DMS 273 (cell line): ENCODE measurements around the gene VWA8.
"Not testable (repeated sequence)": the region's sequence is repeated elsewhere in the genome, so short reads cannot be mapped to it uniquely, and the experiment has no call there.

Experiments
- DNase-seq: peaks from one replicate; lab custom pipeline; 2025; ENCODE audit not compliant: unreplicated experiment; lab: John Stamatoyannopoulos, UW

Gene VWA8

GRCh38 chr13:41751734-41752445 lies 209.0 kb downstream of the VWA8 start:
- no peak for DNase-seq

- DNase-seq = no peak
Measured at GRCh38 chr13:41751277-41751676, 209.6 kb downstream of the VWA8 start.

- no peak for DNase-seq
Measured at GRCh38 chr13:41746259-41746658, 214.7 kb downstream of the VWA8 start.

GRCh38 chr13:41745496-41745895 lies 215.4 kb downstream of the VWA8 start:
- not testable (repeated sequence) for DNase-seq

DNA sequence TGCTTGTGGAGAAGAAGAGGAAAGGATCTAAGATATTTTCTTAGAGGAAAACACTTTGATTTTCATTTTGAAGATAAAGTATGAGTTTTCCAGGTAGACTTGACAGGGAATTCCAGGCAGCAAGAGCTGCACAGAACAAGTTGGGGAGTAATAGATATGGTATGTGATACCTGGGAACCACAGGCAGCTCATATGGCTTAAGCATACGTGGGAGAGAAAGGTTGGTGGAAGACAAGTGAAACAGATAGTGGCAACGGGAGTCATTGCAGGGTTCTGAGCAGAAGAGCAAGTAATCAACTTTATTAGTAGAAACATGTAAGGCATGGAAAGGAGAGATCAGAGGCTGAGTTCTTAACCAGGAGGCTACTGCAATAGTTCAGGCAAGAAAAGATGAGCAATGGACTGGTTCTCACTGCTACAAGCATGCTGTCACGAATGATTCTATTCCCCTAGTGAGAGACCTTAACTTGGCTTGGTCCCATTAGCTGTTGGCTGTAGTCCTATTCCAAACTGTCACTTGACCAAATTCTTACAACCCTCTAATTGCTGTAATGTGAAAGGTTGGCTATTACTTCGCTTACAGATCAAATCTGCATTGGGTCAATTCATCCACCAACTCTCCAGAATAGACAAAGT lies 217.9 kb downstream of the VWA8 start:
- DNase-seq = no peak

GRCh38 chr13:41740479-41740878 lies 220.4 kb downstream of the VWA8 start:
- DNase-seq = no peak

GRCh38 chr13:41722684-41723535 lies 238.0 kb downstream of the VWA8 start:
- no peak for DNase-seq

DNA sequence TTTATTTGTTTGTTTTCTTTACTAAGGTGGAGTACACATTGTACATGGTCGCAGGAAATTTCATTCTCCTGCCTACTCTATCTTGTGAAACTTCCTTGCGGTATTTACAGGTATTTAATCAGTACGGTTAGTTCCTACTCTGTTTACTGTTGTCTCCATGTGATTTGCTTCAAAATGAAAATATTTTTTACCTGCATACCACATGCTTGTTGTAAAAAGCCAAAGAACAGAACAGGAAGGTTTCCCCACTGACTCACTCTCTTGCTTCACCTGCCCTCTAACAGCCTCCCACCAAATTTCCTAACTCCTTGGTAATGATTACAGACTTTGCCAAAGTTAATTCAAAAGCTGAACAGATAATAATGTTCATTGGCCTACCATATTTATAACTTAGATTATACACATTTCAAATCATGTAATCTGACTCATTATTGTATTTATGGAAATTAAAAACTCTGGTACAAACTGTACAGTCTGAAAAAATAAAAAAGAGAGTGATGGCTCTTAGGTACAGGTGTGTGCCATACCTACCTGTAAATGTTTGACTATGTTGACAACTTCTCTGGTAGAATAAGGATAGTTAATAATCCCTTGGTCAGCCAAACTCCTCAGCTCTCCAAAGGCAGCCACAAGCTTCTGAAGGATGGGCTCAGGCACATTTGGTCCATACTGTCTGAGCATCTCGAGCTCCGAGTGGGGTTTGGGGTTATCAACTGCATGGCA lies 239.9 kb downstream of the VWA8 start:
- DNase-seq = no peak

GRCh38 chr13:41716236-41716635 lies 244.7 kb downstream of the VWA8 start:
- DNase-seq = no peak

DNA sequence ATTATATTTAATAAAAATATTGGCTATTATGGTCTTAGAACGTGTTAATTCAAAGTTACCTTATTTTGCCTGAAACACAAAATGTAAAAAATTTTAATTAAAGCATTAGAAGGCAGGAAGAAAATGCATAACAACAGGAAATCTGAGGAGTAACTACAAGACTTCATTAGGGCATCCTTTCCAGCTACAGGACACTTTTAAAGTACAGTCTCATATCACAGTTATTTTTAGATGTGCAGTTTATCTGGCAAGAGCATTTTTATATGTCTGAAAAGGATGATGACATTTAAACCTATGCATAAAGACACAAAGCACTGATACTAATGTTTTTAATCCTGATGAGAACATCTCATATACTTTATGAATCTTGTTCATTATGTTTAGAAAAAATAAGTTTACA lies 247.5 kb downstream of the VWA8 start:
- no peak for DNase-seq

- DNase-seq = no peak
Measured at GRCh38 chr13:41710771-41711170, 250.1 kb downstream of the VWA8 start.

DNA sequence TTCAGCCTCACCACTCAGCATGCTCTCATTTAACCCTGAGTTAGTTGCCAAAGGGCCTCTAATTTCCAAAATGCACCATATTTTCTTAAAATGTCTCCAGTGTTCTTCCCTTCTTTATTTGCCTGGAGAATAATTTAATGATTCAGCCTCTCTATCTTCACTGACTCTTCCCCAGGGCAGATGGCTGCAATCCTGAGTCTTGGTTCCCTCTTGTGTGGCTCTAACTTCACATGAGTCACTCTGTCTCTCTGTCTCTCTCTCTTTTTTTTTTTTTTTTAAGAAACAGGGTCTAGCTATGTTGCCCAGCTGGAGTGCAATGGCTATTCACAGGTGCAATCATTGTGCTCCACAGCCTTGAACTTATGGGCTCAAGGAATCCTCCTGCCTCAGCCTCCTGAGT lies 251.4 kb downstream of the VWA8 start:
- DNase-seq = no peak

- no peak for DNase-seq
Measured at GRCh38 chr13:41708713-41709112, 252.2 kb downstream of the VWA8 start.

DNA sequence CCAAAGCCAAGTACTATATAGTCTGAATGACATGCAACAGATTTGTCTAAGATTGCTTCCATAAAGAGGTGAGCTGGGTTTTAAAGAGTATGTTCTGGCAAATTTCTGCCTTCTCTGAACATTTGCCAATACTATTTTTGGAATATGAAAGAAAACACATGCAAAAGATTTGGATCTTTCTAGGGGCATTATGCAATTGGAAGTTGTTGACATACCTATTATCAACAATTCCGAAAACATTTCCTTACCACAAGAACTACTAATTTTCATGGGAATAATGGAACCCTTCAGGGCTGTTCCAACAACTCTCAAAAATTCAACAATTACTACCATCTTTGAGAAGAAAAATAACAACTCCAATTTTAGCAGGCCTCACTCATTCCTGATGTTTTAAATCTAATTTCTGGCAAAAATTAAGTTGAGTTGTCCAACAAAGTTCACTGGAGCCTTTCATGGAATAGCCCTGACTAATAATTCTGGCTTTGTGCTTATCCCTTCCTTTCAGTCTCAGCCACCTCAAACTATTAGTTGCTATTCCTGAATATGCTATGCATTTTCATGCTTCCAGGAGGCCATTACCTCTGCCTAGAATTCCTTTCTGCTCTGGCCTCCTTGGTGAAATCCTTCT lies 253.6 kb downstream of the VWA8 start:
- no peak for DNase-seq

DNA sequence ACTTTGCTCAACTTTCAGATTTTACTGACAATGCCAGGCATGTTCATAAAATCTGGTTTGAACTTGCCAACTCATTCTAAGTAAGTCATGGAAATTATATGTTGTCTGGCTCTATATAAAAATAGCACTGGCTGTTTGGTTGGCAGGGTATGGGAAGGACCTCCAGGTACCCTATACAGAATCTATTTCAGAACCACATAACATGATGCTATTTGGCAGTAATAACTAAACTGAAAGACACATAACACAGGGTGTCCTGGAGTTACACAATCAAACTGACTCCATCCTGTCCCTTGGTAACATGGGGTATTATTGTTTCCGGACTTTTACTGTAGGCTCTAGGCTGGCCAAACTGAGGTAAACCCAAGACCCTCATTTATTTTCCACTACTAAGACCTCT lies 254.8 kb downstream of the VWA8 start:
- DNase-seq = no peak

GRCh38 chr13:41702540-41702939 lies 258.4 kb downstream of the VWA8 start:
- DNase-seq = no peak

GRCh38 chr13:41701676-41702075 lies 259.2 kb downstream of the VWA8 start:
- DNase-seq = no peak

- peak; percentile 62 for DNase-seq
Measured at GRCh38 chr13:41700790-41701310, 260.1 kb downstream of the VWA8 start.

DNA sequence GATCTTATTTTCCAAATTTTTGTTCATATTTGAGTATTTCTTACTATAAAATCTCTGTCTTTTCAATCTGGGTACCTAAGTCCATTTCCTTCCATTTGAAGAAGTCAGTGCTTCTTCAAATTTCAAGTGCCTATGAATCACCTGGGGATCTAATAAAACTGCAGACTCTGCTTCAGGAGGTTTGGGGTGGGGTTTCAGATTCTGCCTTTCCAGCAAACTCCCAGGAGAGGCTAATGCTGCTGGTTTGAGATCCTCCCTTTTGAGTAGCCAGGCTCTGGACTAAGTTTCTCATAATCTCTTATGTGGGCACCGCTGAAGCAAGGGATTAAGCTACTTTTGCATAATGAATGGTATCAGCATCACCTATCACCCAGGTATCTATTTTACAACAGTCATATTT lies 261.1 kb downstream of the VWA8 start:
- DNase-seq = no peak

DNA sequence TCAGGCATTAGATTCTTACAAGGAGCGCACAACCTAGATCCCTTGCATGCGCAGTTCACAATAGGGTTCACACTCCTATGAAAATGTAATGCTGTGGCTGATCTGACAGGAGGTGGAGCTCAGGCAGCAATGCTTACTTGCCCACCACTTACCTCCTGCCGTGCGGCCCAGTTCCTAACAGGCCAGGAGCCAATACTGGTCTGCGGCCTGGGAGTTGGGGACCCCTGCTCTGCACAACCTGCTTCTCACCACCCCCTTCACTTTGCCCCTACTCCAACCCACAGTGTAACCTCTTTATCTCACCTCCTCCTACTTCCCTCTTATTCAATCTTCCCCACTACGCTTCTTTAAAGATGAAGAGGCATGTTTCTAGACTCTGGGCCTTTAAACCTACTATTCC lies 263.3 kb downstream of the VWA8 start:
- no peak for DNase-seq
